H1 (cell line): ENCODE results near the gene CACNA1B. TPM values are rescaled to one million over a fixed set of nuclear protein-coding genes. Genes with fewer than 3 reads are reported as not detected.

Source experiments
- CTCF ChIA-PET: fragments of 300-600 bp; sonication (Branson Sonifier 250); formaldehyde crosslinking; loops from one replicate; lab custom pipeline; 2021; ENCODE audit not compliant: partially characterized antibody; lab: Charles Lee
- POLR2A ChIA-PET: fragments of 300-600 bp; sonication (Branson Sonifier 250); formaldehyde crosslinking; loops from one replicate; lab custom pipeline; 2021; ENCODE audit warnings: inconsistent platforms; ENCODE audit not compliant: partially characterized antibody; lab: Charles Lee
- DNase-seq, 2 experiments: peaks; one replicate each; pipeline versions ENCODE4 v3.0.0 to v3.0.0-alpha.2; 2010 to 2022; ENCODE audit warnings: low spot score in 2 of 2, low read depth in 1 of 2, mixed read lengths in 1 of 2
- FAIRE-seq: peaks from 2 replicates; lab custom pipeline; 2011; peaks lifted over from hg19 to GRCh38; lab: Jason Lieb, UNC
- H2AFZ ChIP-seq: 2 replicates; pipeline ENCODE4 v1.8.1; 2012; ENCODE audit warnings: low read length, inconsistent platforms
- H2AK5ac ChIP-seq: 2 replicates; pipeline ENCODE4 v1.6.1; 2013; ENCODE audit warnings: low read depth, low read length
- H2BK120ac ChIP-seq: replicated peaks from 2 replicates; pipeline ENCODE3; 2013; ENCODE audit warnings: low read depth, low read length, inconsistent platforms
- H2BK12ac ChIP-seq: 2 replicates; pipeline ENCODE4 v1.6.1; 2013; ENCODE audit warnings: low read depth, low read length
- H2BK15ac ChIP-seq: 2 replicates; pipeline ENCODE4 v1.6.1; 2013; ENCODE audit warnings: low read length
- H2BK20ac ChIP-seq: 2 replicates; pipeline ENCODE4 v1.6.1; 2013; ENCODE audit warnings: low read length
- H2BK5ac ChIP-seq: 2 replicates; pipeline ENCODE4 v1.6.1; 2013; ENCODE audit warnings: low read depth, low read length
- H3K14ac ChIP-seq: 2 replicates; pipeline ENCODE4 v1.6.1; 2013; ENCODE audit warnings: inconsistent platforms; ENCODE audit not compliant: insufficient read length
- H3K18ac ChIP-seq: 2 replicates; pipeline ENCODE4 v1.6.1; 2013; ENCODE audit warnings: low read length; ENCODE audit errors: extremely low read depth
- H3K23ac ChIP-seq: 2 replicates; pipeline ENCODE4 v1.6.1; 2013; ENCODE audit warnings: inconsistent platforms; ENCODE audit not compliant: insufficient read length
- H3K23me2 ChIP-seq: 2 replicates; pipeline ENCODE4 v1.6.1; 2013; ENCODE audit warnings: low read depth, low read length
- H3K27ac ChIP-seq: 2 replicates; pipeline ENCODE4 v1.6.1; 2011; ENCODE audit warnings: low read depth, low read length, inconsistent platforms
- H3K27me3 ChIP-seq, 4 experiments: replicated peaks in 1 of 4; 1 replicate in 1 of 4; 2 replicates in 3 of 4; pipeline versions ENCODE4 v1.6.1 to v1.8.1; 2011 to 2013; ENCODE audit warnings: low read length in 3 of 4, mild to moderate bottlenecking in 3 of 4, inconsistent platforms in 2 of 4, mixed read lengths in 2 of 4, moderate library complexity in 1 of 4; ENCODE audit not compliant: control insufficient read depth in 3 of 4, insufficient read depth in 3 of 4; ENCODE audit errors: extremely low read depth in 1 of 4
- H3K36me3 ChIP-seq, 4 experiments: 2 replicates each; pipeline versions ENCODE4 v1.6.1 to v1.8.1; 2011 to 2013; ENCODE audit warnings: mild to moderate bottlenecking in 4 of 4, low read length in 3 of 4, moderate library complexity in 2 of 4, control low read depth in 1 of 4, inconsistent platforms in 1 of 4; ENCODE audit not compliant: insufficient read depth in 4 of 4, control insufficient read depth in 2 of 4
- H3K4ac ChIP-seq: replicated peaks from 2 replicates; pipeline ENCODE3; 2013; ENCODE audit warnings: low read length, low read depth, mixed read lengths, inconsistent platforms; ENCODE audit not compliant: insufficient read length
- H3K4me1 ChIP-seq, 4 experiments: replicated peaks in 1 of 4; 1 replicate in 1 of 4; 2 replicates in 3 of 4; pipeline versions ENCODE4 v1.6.1 to v1.8.1; 2011 to 2013; ENCODE audit warnings: low read length in 3 of 4, inconsistent platforms in 2 of 4, mixed read lengths in 1 of 4; ENCODE audit not compliant: insufficient read depth in 4 of 4, control insufficient read depth in 3 of 4
- H3K4me2 ChIP-seq, 2 experiments: 2 replicates each; pipeline versions ENCODE4 v1.6.1 to v1.8.1; 2011 to 2013; ENCODE audit warnings: low read depth in 2 of 2, low read length in 2 of 2, control low read depth in 1 of 2, inconsistent platforms in 1 of 2, mild to moderate bottlenecking in 1 of 2; ENCODE audit not compliant: insufficient read depth in 1 of 2
- H3K4me3 ChIP-seq, 4 experiments: fragments of 200-600, 300-600 bp in 1 of 4; sonication (generic), shearing (Covaris generic), sonication (Bioruptor Twin) in 1 of 4; 2 replicates each; pipeline versions ENCODE4 v1.5.1 to v1.8.1; 2011 to 2016; ENCODE audit warnings: low read length in 4 of 4, low read depth in 3 of 4, control low read depth in 2 of 4, inconsistent platforms in 2 of 4, mild to moderate bottlenecking in 2 of 4, mixed read lengths in 1 of 4, moderate library complexity in 1 of 4; ENCODE audit not compliant: insufficient read depth in 2 of 4; ENCODE audit errors: extremely low read depth in 1 of 4
- H3K56ac ChIP-seq: replicated peaks from 2 replicates; pipeline ENCODE3; 2013; ENCODE audit warnings: low read depth, mild to moderate bottlenecking, mixed read lengths, low read length, inconsistent platforms; ENCODE audit not compliant: insufficient read length
- H3K79me1 ChIP-seq: 2 replicates; pipeline ENCODE4 v1.6.1; 2013; ENCODE audit warnings: low read depth, low read length, control low read depth
- H3K79me2 ChIP-seq, 2 experiments: 2 replicates each; pipeline versions ENCODE4 v1.6.1 to v1.8.1; 2012 to 2013; ENCODE audit warnings: low read length in 2 of 2, mild to moderate bottlenecking in 2 of 2, inconsistent platforms in 1 of 2; ENCODE audit not compliant: insufficient read depth in 2 of 2, control insufficient read depth in 1 of 2
- H3K9ac ChIP-seq, 4 experiments: replicated peaks in 1 of 4; 1 replicate in 1 of 4; 2 replicates in 3 of 4; pipeline versions ENCODE4 v1.6.1 to v1.8.1; 2011 to 2013; ENCODE audit warnings: low read depth in 3 of 4, low read length in 3 of 4, control low read depth in 2 of 4, mild to moderate bottlenecking in 2 of 4, moderate library complexity in 2 of 4, inconsistent platforms in 1 of 4; ENCODE audit errors: extremely low read depth in 1 of 4
- H3K9me3 ChIP-seq, 2 experiments: 2 replicates each; pipeline versions ENCODE4 v1.6.1 to v1.8.1; 2012 to 2013; ENCODE audit warnings: mild to moderate bottlenecking in 2 of 2, moderate library complexity in 2 of 2, control low read depth in 1 of 2, inconsistent platforms in 1 of 2, low read depth in 1 of 2, low read length in 1 of 2, mixed read lengths in 1 of 2; ENCODE audit not compliant: insufficient read depth in 2 of 2
- H4K20me1 ChIP-seq, 2 experiments: replicated peaks in 1 of 2; 2 replicates each; pipeline versions ENCODE3 to v1.8.1; 2011 to 2013; ENCODE audit warnings: inconsistent platforms in 2 of 2, low read length in 2 of 2, mild to moderate bottlenecking in 1 of 2; ENCODE audit not compliant: insufficient read depth in 2 of 2, control insufficient read depth in 1 of 2
- H4K5ac ChIP-seq: 2 replicates; pipeline ENCODE4 v1.6.1; 2013; ENCODE audit warnings: low read length, low read depth, mixed read lengths, inconsistent platforms; ENCODE audit not compliant: insufficient read length
- H4K8ac ChIP-seq: 2 replicates; pipeline ENCODE4 v1.8.0; 2013; ENCODE audit warnings: mild to moderate bottlenecking, moderate library complexity, low read length, inconsistent platforms; ENCODE audit not compliant: insufficient read depth; ENCODE audit errors: extremely low read depth
- H4K91ac ChIP-seq: replicated peaks from 2 replicates; pipeline ENCODE3; 2013; ENCODE audit warnings: low read length, mixed read lengths, inconsistent platforms; ENCODE audit not compliant: insufficient read length
- CTCF ChIP-seq, 3 experiments: IDR thresholded peaks; 1 replicate in 2 of 3; 2 replicates in 1 of 3; pipeline versions ENCODE4 v1.5.1 to v1.6.1; 2011; ENCODE audit warnings: low read length in 3 of 3, mild to moderate bottlenecking in 3 of 3, inconsistent platforms in 2 of 3, low read depth in 1 of 3, moderate library complexity in 1 of 3; ENCODE audit not compliant: insufficient read depth in 1 of 3; ENCODE audit errors: control extremely low read depth in 1 of 3
- RAD21 ChIP-seq, 2 experiments: IDR thresholded peaks in 1 of 2; conservative IDR thresholded peaks in 1 of 2; 2 replicates each; pipeline ENCODE4 v1.6.1; 2011; ENCODE audit warnings: low read depth in 2 of 2, low read length in 2 of 2, improper control_type of control experiment in 1 of 2, inconsistent platforms in 1 of 2, mild to moderate bottlenecking in 1 of 2, moderate library complexity in 1 of 2
- TAF1 ChIP-seq: IDR thresholded peaks from 2 replicates; pipeline ENCODE4 v1.6.1; 2011; ENCODE audit warnings: mild to moderate bottlenecking, low read depth, low read length
- WGBS, 2 experiments: shearing (Covaris generic) in 1 of 2; methylation state at CpG; one replicate each; pipeline versions ENCODE4 v1.1.6 to v1.1.7; 2013 to 2015; ENCODE audit warnings: low lambda C conversion rate in 2 of 2, mixed read lengths in 2 of 2, inconsistent platforms in 1 of 2, low coverage in 1 of 2, missing lambda C conversion rate in 1 of 2; ENCODE audit not compliant: insufficient replicate concordance in 2 of 2, insufficient coverage in 1 of 2, insufficient read length in 1 of 2; ENCODE audit errors: extremely low coverage in 1 of 2, missing lambda C conversion rate in 1 of 2; 5-methylcytosine and 5-hydroxymethylcytosine counted together
- polyA plus RNA-seq, 7 experiments: library from polyadenylated mRNA; depleted of rRNA in 3 of 7; stranded (reverse) in 5 of 7; unstranded in 2 of 7; fragments of >200 nt in 5 of 7; fragments of 200-250 nt in 2 of 7; gene quantifications; 1 replicate in 5 of 7; 2 replicates in 1 of 7; 4 replicates in 1 of 7; pipeline versions ENCODE4 v1.2.1 to v1.2.3, GENCODE V29; 2011 to 2013; ENCODE audit warnings: missing spikeins in 2 of 7, mixed read lengths in 2 of 7
- total RNA-seq: library from RNA; stranded (reverse); fragmentation: NEBNext Ultra II Directional; extraction: Animal tissue kit (Norgen Biotek cat#: 25700); gene quantifications from 2 replicates; pipeline ENCODE4 v1.2.1, GENCODE V29; 2021

The CACNA1B gene
- total and polyA plus RNA-seq, 2 of the 8 experiments (the other 6 are each of a cell fraction or from before 2014, with no cell fraction given): 1.5 to 5.7 TPM

- Histone ChIP-seq H3K18ac (no peak overlapping the region), H4K91ac (no peak overlapping the region), H2BK20ac (no peak overlapping the region), H3K9ac (no peak overlapping the region), H2AK5ac (no peak overlapping the region), H2BK120ac (no peak overlapping the region)
- DNase-seq: no peak
- TF ChIP-seq TAF1 (no peak), CTCF (IDR thresholded peaks at IDR 0.05; ENCODE audit: control extremely low read depth in 1 of 3, insufficient read depth in 1 of 3, low read depth in 1 of 3, low read length in 3 of 3) (peak; percentile 18 to 43 (median 37)), RAD21 (IDR thresholded peaks at IDR 0.05 in 1 of 2, conservative IDR thresholded peaks at IDR 0.05 in 1 of 2; ENCODE audit: low read depth in 2 of 2, low read length in 2 of 2) (peak; percentile 18 to 42; a peak in 2 of 4 replicates)
- TF ChIP-seq, all 59 proteins: peak for 2
- Histone ChIP-seq H3K79me2 (no peaks in the 10 kb centered on the region), H2BK12ac (no peak overlapping the region), H3K4me3 (no peak overlapping the region), H3K23ac (no peak overlapping the region), H3K23me2 (no peaks in the 10 kb centered on the region), H4K5ac (no peak overlapping the region), H2BK15ac (no peak overlapping the region), H3K9me3 (peaks cover 37 to 78% of the 10 kb centered on the region in 2 experiments; a peak in 3 of 4 replicates), H3K27me3 (no peaks in the 10 kb centered on the region), H3K56ac (no peak overlapping the region), H4K8ac (no peak overlapping the region), H3K79me1 (no peaks in the 10 kb centered on the region), H2BK5ac (no peak overlapping the region), H3K27ac (no peak overlapping the region), H3K4me1 (peaks cover 0 to 17% (median 9%) of the 10 kb centered on the region in 4 experiments; a peak in 5 of 7 replicates), H4K20me1 (no peaks in the 10 kb centered on the region), H3K4ac (no peak overlapping the region), H2AFZ (no peak overlapping the region), H3K4me2 (no peak overlapping the region), H3K14ac (no peak overlapping the region), H3K36me3 (no peaks in the 10 kb centered on the region)
- CTCF ChIA-PET: interaction anchor here (0.6 to 2.6 kb wide), 9 partner anchors 10 to 142 kb away, joined by 3 to 9 read pairs (median 4); no protein-coding TSS in a partner anchor
- 73% methylated on average over 6 of the region's 6 CpGs; no CpG with 5 or more reads in 1 of the 2 experiments for WGBS, 2 experiments
- POLR2A ChIA-PET: no interaction called here
- FAIRE-seq: no peak
These were observed 188.5 kb downstream of the CACNA1B start for GRCh38 chr9:138066049-138066448.
